D721Med (cell line): ENCODE results near the gene TAB3.

Experiments used
- DNase-seq: peaks from one replicate; pipeline ENCODE4 v3.0.0; 2011; ENCODE audit warnings: low spot score; ENCODE audit not compliant: insufficient read length
- FAIRE-seq: peaks from 2 replicates; lab custom pipeline; 2011; peaks lifted over from hg19 to GRCh38; lab: Jason Lieb, UNC
- TF ChIP-seq, protein P1 (sequence below): IDR thresholded peaks from 2 replicates; pipeline ENCODE4 v1.5.1; 2012; ENCODE audit warnings: mild to moderate bottlenecking, control low read depth; ENCODE audit not compliant: insufficient read depth; ENCODE audit errors: missing control alignments

Gene TAB3

DNA sequence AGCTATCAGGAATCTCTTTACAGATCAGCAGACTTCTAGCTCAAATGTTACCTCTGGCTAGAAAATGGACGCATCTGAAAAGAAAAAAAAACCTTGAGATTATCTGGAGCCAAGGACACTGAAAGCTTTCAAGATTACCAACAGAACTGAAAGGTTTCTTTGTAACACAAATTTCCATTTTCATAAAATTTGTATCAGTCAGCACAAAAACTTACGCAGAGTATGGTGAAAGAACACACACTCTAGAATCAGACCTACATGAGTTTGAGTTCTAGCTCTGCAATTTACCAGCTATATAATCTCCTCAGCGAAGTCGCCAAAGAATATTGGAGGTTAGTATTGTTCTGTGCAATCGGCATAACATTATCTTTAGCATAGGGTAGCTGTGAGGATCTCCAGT lies 1.8 kb downstream of the TAB3 start:
- no peak for DNase-seq
- no peak for FAIRE-seq
- TF ChIP-seq, protein P1, sequence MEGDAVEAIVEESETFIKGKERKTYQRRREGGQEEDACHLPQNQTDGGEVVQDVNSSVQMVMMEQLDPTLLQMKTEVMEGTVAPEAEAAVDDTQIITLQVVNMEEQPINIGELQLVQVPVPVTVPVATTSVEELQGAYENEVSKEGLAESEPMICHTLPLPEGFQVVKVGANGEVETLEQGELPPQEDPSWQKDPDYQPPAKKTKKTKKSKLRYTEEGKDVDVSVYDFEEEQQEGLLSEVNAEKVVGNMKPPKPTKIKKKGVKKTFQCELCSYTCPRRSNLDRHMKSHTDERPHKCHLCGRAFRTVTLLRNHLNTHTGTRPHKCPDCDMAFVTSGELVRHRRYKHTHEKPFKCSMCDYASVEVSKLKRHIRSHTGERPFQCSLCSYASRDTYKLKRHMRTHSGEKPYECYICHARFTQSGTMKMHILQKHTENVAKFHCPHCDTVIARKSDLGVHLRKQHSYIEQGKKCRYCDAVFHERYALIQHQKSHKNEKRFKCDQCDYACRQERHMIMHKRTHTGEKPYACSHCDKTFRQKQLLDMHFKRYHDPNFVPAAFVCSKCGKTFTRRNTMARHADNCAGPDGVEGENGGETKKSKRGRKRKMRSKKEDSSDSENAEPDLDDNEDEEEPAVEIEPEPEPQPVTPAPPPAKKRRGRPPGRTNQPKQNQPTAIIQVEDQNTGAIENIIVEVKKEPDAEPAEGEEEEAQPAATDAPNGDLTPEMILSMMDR: no peak

DNA sequence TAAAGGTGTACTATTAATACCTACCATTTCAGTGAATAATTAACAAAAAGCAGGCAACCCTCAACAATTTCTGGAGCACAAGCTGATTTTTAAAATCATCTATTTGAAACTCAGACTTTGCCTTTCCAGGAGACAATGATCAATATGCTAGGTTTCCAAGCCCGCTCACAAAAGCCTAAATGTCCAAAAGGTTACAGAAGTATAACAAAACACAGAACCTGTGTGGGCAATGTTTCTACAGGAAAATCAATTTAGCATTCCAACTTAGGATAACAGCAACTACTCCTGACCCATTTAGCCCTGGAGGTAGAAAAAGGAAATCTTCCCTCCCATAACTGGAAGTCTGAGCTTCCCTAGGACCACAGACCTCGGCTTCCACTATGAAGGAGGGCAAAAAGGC lies 3.9 kb downstream of the TAB3 start:
- FAIRE-seq (no peak), DNase-seq (no peak)
- TF ChIP-seq, protein P1: no peak

- TF ChIP-seq, protein P1: no peak
- DNase-seq: no peak
- no peak for FAIRE-seq
Measured at GRCh38 chrX:30883138-30883537, 5.9 kb downstream of the TAB3 start.

DNA sequence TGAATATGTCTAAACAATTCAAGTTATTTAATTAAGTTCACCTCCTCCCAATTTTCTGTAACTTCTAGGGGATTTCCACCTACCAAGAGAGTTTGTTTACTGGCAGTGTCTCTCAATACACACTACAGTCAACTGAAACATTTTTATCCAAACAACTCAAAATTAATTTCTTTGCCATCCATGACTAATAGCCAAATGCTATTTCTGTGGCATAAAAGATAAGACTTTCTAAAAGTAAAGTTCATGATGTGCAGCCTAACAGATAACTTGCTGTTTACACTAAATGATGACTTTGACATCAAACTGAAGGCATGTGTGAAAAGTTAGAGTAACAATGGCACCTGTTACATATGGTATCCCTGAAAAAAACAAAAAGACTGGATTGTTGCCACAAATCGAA lies 7.3 kb downstream of the TAB3 start:
- FAIRE-seq (no peak), DNase-seq (no peak)
- TF ChIP-seq, protein P1: no peak

- DNase-seq (no peak), FAIRE-seq (no peak)
- TF ChIP-seq, protein P1: no peak
Measured at GRCh38 chrX:30881390-30881789, 7.7 kb downstream of the TAB3 start.

DNA sequence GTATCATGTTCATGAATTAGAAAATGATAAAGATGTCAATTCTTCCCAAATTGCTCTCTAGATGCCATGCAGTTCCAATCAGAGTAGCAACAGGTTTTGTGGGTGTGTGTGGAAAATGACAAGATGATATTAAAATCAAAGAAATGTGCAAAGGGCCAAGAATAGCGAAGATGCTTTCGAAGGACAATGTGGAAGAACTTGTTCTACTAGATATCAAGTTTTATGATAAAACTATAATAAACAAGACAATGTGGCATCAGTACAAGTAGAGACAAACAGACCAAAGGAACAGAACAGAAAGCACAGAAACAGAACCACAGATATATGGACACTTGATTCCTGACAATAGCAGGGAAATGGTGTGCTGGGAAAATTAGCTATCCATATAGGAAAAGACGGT lies 9.0 kb downstream of the TAB3 start:
- FAIRE-seq (peak; percentile 91), DNase-seq (no peak)
- TF ChIP-seq, protein P1: no peak

- DNase-seq: no peak
- no peak for FAIRE-seq
- TF ChIP-seq, protein P1: no peak
Measured at GRCh38 chrX:30876367-30876766, 12.7 kb downstream of the TAB3 start.
